ENCODE data around the gene HMGB3. TPM values are rescaled to one million over a fixed set of nuclear protein-coding genes. Genes with fewer than 3 reads are reported as not detected.
"Not testable (repeated sequence)": the region's sequence is repeated elsewhere in the genome, so short reads cannot be mapped to it uniquely, and the experiment has no call there.

Gene HMGB3
- 14.3 and 16.0 TPM in 2 replicates for total RNA-seq
- polyA plus RNA-seq (2012) = 14.5 TPM

DNA sequence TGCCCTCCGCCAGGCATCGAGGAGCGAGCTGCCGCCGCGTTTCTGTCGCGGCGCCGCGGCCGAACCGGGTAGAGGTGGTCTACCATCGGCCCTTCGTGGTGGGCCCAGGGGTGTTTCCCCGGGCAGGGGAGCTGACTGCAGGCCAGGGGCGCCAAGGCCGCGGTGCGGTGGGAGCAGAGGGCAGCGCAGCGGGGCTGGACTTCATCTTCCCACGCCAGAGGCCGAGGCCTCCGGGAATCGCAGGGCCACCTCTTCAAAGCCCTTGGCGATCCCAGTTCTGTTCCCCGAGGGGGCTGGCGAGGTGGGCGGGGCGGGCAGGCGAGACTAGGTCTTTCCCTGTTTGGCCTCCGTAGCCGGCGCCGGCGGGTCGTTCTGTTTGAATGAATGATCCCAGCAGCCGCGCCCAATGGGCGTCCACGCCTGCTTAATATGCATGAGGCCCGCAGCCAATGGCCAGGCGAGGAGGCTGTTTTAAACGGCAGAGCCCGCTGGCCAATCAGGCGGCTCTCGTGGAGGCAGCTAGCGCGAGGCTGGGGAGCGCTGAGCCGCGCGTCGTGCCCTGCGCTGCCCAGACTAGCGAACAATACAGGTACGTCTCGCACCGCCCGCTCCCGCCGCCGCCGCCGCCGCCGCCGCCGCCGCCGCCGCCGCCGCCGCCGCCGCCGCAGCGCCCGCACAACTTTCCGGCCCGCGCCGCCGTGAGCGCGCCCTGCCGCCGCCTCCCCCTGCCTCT is at the start of gene HMGB3:
TSS of gene HMGB3 (plus strand) at position 548 of the 733 bp plus-strand sequence. CDS start 2,265 bp downstream, outside the sequence.
- peak; percentile 90 for DNase-seq (ENCODE audit: low read depth)

DNA sequence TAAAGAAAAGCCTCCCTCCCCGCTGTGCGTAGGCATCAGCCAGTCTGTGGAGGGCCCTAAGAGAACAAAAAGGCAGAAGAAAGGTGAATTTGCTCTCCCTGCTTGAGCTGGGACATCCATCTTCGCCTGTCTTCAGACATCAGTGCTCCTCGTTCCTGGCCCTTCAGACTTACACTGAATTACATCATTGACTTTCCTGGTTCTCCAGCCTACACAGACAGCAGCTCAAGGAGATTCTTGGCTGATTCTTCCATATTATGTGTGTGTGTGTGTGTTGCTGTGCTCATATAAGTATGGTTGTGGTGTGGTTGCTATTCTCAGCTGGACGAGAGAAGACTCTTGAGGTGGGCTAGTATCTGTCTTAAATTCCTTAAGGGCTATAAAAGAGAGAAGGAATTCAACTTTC is 49.2 kb upstream of the HMGB3 start:
- DNase-seq (ENCODE audit: low read depth) = no peak

DNA sequence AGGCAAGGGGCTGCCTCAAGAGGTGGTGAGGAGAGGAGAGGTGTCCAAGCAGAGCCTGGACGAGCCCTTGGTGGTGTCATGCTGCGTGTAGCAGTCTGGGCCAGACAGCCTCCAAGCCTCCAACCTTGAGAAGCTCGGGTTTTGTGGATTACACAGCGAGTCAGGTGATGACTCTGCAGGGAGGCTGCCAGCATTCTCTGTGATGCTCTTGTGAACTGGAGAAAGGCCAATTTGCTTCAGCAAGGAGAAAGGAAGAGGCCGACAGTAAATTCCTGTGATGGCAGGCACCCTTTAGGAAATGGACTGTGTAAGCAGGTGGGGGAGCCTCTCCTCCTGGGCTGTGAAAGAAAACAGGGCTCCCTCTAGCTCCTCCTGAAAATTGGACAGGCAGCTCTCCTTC is 48.7 kb upstream of the HMGB3 start:
- no peak for DNase-seq (ENCODE audit: low read depth)

DNA sequence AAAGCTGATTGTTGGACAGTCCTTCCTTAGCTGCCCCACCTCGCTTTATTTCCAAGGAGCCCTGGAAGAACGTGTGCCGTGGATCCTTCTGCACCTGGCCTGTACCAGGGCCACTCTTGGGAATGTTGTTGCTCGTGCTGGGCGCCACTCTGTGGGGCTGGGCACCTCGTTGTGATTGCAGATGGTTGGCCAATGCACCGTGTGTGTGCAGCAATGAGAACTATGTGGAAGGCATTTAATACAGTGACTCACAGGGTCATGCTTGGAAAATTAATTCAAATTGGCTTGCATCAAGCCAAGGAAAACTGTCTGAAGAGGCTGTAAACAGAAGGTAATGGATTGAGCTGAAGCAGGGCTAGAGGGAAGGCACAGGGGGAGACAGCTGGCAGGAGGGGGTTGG is 47.7 kb upstream of the HMGB3 start:
- DNase-seq (ENCODE audit: low read depth) = no peak

DNA sequence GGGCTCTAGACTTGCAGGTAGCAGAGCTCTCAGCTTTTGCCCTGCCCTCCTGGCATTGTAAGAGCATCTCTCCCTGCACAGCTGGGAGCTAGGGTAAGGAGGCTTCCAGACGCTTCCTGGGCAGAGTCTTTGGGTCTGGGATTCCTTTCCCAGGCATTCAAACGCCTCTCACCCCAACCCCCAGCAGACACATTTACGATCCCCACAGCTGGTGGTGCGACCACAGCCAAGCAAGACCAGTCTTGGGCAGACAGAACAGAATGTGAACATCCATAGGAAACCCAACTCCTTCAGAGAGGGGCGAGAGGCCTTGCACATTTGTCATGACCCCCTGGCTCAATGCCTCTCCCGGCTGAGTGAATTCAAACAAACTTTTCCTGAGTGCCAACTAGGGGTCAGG is 46.6 kb upstream of the HMGB3 start:
- no peak for DNase-seq (ENCODE audit: low read depth)

DNA sequence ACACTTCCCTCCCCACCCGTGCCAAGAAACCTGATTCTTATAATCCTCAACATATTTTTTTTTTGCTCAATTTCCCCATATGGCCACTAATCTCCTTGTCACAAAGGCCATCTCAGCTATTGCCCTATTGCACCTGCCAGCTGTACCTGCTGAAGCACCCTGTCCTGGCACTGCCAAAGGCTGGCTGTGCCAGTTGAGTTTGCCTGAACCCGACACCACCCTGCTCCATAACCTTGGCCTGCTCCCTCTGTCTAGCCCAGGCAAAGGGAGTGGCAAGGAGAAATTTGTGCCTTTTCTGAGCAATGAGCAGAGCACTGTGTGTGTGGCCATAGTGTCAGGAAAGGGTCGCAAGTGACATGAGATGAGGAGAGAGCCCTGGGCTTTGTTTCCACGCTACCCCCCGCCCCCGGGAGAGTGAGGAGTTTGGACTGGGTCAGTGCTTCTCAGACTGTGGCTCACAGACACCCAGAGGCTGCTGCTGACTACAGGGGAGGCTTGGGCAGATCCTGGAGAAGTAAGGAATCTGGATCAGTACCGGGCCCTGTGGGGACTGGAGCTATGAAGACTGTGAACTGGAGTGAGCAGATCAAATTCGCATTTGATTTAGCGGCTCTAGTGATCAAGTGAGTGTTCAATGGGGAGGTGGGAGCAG is 42.2 kb upstream of the HMGB3 start:
- DNase-seq (ENCODE audit: low read depth) = no peak

DNA sequence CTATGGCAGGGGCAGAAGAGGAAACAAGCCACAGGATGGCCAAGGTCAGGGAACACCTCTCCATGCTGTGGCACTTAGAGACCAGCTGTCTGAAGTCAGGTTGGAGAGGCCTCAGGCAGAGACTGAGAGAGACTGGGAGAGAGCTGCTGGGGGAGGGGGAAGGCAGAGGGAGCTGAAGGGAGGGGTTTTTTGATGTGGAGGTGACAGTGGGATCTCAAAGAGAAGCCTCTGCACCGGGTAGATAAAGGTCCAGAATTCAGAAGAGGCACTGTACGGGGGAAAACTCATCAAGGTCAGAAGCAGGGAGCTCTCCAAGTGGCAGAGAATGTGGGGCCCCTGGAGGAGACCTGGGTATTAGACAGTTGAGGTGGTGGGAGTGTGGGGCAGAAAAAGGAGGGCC is 41.6 kb upstream of the HMGB3 start:
- no peak for DNase-seq (ENCODE audit: low read depth)

DNA sequence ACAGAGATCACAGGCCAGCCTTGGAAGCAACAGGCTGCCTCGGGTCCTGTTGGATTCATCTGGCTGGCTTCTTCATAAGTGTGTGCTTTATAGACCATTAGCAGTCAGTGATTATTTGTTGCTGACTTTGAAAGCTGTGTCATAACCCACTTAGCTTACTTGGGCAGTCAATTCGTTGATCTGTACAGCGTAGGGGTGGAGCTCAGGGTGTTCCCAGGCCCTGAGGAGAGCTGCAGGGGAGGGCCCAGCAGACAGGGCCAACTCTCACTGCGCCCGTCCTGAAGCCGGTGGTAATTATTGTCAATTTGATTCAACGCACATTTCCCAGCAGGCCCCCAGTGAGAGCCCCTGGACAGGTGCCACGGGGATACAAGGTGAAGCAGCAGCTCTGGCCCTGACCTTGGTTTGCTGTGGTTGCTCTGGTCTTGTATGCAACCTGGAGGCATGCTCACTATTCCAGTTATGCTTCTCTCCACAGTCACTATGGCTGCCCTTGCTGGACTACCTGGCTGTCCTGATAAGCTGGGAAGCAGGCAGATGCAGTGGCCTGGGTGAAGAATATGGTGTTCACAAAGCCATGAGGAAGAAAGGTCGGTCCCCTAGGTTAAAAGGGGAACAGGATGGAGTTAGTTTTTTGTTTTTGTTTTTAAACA is 40.1 kb upstream of the HMGB3 start:
- no peak for DNase-seq (ENCODE audit: low read depth)

DNA sequence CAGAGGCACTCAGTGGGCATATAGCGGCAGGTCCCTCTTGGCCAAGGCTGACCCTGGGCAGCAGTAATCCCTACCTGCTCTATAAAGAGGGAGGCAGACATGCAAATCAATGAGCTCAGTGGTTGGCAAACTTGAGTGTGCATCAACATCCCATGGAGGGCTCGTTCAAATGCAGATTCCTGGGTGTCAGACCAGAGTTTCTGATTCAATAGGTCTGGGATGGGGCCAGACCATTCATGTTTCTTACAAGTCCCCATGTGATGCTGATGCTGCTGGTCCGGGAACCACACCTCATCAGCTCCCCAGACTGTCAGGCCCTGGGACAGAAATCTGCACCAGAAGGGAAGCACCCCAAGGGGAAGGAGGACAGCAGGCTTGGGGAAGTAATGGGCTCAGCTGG is 38.9 kb upstream of the HMGB3 start:
- DNase-seq (ENCODE audit: low read depth) = no peak

DNA sequence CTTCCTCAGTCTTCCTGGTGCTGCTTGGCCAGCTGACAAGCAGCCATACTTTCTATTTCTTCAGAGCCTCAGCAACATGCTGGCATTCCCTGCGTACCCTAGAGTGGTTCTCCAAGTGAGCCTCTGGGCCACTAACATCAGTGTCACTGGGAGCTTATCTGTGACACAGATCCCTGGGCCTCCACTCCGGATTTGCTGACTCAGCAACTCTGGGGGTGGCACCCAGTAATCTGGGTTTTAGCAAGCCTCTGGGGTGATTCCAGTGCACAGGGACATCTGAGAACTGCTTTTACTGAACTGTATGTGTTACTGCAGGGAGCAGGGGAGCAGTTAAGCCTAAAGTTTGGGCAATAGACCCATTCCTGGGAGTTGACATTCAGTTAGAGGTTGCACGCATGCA is 28.2 kb upstream of the HMGB3 start:
- no peak for DNase-seq (ENCODE audit: low read depth)

DNA sequence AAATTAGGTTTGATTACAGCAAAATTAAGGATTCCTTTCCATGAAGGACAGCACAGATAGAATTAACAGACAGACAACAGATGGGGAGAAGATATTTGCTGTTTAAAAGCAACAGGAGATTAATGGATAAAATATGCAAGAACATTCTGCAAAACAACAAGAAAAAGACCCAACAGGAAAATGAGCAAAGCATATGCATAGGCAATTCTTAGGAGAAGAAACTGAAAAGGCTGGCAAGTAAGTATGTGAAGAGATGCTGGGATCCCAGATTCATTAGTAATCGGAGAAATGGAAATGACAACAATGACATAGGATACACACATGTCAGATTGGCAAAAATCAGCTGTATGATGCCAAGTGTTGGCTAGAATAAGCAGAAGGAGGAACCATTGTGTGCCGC is 27.5 kb upstream of the HMGB3 start:
- DNase-seq (ENCODE audit: low read depth) = no peak

DNA sequence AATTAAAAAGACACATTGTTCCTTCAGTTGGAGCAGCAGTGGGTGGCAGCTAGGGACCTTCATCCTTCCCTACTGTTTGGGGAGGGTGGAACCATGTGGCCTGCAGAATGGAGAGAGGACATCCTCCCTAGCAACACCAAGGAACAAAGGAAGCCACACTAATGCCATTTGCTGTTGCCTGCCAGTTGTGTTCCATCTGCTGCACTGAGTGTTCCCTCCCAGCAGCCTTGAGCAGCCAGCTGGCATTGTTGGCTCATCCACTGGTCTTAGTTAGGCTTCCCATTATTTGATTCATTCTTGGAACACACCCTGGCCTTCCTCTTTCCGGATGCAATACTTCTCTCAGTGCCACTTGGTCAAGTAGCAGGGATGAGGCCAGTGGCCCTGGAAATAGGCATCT is 25.0 kb upstream of the HMGB3 start:
- peak; percentile 49 for DNase-seq (ENCODE audit: low read depth)

DNA sequence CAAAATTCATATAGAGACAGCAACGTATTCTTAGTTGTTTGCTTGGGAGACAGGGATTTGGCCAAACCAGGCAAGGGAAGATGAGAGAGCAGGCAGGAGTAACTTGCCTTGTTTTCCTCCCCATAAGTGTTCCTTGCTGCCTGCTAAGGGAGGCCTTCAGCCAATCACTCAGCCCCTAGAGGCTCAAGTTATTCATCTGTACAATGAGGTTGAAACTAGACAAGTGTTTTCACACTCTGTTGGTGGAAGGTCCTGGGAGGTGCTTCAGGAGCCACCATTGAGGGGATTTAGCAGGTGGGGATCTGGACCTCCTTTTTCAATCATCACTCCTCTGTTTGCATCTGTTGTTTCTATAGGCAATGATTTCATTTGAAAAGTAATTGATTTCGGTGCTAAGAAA is 23.6 kb upstream of the HMGB3 start:
- DNase-seq (ENCODE audit: low read depth) = no peak

DNA sequence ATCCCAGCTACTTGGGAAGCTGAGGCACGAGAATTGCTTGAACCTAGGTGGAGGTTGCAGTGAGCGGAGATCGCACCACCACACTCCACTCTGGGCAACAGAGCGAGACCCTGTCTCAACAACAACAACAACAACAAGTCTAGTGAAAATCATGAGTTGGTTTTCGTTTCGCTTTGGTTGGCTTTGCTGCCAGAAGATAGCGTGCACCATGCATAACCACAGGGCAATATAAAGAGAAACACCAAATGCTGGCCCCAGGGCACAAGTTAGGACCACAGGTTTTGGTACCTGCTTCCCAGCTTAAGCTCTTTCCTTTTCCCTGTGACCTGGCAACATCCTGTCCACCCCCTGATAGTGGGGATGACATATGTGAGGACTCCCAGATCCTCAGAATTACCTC is 21.5 kb upstream of the HMGB3 start:
- no peak for DNase-seq (ENCODE audit: low read depth)

DNA sequence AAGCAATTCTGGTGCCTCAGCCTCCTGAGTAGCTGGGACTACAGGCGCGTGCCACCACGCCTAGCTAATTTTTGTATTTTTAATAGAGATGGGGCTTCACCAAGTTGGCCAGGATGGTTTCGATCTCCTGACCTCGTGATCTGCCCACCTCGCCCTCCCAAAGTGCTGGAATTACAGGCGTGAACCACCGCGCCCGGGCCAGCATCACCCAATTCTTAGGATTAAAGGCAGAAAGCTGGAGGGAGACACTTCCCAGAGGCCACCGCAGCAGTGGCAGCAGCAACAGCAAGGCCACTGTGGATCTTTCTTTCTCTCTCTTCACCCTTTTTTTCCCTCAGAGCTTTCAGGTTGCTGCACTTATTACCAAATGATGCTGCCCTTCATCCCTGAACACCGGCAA is 18.7 kb upstream of the HMGB3 start:
- not testable (repeated sequence) for DNase-seq (ENCODE audit: low read depth)

DNA sequence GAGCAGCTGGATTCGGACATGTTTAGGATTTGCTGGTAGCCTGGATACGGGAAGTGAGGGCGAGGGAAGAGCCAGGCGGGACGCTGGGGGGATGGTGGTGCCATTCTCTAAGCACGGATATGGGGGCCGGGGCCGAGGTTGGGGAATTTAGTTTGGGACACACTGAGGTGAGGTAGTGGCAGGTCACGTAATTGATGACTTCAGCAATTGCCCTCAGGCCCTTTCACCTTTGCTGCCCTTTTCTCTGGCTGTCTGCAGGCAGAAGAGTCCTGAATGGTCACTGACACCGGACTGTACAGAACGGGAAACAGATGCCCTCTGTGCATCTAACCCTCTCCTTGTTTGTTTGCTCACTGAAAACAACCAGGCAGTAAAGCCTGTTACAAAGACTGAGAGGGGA is 16.9 kb upstream of the HMGB3 start:
- DNase-seq (ENCODE audit: low read depth) = no peak

DNA sequence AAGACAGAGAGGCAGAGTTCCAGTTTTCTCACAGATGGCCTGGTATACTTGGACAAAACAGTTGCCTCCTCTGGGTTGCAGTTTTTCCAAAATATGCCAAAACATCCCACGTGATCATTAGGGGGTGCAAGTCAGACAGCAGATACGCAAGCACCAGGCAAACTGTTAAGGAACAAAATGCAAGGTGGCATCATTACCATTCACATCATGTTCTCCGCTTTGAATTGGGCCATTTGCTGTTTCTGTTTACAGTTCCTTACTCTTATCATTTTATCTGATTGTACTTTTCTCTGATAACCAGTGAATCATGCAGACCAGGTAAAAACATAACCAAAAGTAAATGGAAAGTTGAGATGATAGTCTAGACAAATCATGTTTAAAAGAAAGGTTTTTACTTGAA is 16.4 kb upstream of the HMGB3 start:
- DNase-seq (ENCODE audit: low read depth) = no peak

DNA sequence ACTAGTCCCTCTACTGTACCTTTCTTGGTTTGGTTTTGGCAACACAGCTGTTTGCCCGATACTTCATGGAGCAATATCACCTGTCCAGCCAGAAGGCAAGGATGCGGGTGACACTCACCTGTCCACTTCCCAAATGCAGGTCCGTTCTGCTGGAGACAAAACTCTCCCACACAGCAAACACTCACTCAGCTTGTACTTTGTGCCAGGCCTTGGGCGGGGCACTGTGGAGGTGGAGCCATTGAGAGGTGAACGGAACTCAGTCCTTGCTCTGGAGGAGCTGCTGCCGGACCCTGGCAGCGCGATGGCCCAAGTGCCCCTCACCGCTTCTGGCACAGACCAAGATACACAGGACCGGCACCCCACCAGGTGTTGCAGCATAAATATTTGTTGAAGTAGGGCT is 15.3 kb upstream of the HMGB3 start:
- DNase-seq (ENCODE audit: low read depth) = no peak

DNA sequence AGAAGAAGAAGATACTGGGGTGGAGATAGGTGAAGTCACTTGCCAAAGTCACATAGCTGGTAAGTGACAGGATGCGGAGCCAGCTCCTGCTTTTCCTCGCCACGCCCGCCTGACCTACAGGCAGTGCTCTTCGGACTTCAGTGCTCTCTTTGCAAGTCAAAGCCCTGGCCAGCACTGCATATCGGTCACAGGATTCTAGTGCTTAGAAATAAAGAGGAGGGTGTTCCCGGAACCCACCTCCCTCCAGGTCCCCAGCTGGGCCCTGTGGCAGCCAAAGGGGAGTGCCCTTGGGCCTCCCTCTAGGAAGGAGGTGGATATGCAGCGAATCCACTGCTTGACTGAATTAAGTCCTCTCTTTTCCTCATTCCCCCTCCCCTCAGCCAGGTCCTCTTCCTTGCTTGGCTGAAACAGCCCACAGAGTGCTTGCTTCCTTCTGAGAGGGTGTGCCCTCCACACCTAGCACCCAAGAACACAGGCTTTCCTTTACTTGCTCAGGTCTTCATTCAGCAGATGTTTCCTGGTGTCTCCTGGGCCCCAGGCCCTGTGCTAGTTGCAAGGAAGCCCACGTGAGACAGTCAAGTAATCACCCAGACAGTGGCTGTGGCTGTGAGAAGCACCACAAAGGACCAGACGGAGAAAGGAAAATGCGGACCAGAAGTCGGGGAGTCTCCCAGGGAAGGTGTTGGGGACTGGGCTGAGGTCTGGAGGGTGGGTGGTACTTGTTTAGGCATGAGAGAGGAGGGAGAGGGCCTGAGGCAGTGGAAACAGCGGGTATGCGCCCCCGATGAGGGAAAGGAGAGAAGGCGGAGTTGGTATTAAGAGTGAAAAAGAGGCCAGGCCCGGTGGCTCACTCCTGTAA is 14.0 kb upstream of the HMGB3 start:
- DNase-seq (ENCODE audit: low read depth) = no peak

DNA sequence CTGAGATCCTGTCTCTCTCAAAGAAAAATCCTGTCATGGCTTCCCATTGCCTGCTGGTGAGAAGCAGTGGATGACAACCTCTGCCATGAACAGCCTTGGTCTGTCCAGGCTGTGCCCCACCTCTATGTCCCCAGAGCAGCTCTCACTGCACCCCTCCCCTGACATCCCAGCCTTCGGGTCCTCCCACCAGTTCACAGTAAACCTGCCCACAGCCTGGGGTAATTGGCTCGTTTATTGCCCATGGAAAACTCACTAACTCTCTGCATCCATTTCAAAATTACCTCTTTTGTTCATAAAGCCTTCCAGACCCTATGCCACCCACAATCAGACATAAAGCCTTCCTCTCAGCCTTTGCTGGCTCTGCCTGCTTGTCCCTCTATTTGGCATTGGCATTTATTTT is 10.7 kb upstream of the HMGB3 start:
- no peak for DNase-seq (ENCODE audit: low read depth)

DNA sequence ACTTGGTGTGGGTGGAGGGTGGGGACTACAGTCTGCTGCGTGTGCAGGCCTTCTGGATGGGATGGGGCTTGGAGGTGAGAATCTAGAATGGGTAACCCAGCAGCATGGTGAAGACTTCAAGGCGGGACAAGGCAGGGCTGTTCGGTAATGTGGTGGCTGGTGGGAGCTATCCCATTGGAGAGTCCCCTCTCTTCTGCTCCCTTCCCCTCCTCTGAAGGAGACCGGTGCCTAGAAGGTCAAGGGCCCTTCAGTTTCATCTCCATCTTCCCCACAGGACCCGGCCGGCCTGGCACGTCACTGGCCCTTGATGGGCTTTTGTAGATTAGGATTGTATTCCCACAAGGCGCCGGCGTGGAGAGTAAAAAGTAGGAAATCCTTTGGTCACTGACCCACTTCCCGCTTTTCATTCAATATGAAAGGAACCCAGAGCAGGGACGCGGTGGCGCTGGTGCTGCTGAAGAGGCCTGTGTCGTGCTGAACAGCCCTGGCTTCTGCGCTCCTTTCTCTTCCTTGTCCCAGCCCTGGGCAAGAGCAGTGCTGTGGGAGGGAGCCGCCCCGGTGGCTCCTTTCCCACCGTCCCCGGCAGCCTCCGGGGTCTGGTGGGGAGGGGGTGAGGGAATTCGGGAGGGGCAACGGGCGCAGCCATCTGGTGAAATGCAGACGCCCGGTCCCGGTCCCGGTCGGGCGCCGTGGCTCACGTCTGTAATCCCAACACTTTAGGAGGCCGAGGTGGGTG is 7.3 kb upstream of the HMGB3 start:
- DNase-seq (ENCODE audit: low read depth) = no peak
